Measurements from ENCODE around the gene PCYT1A.

DNA sequence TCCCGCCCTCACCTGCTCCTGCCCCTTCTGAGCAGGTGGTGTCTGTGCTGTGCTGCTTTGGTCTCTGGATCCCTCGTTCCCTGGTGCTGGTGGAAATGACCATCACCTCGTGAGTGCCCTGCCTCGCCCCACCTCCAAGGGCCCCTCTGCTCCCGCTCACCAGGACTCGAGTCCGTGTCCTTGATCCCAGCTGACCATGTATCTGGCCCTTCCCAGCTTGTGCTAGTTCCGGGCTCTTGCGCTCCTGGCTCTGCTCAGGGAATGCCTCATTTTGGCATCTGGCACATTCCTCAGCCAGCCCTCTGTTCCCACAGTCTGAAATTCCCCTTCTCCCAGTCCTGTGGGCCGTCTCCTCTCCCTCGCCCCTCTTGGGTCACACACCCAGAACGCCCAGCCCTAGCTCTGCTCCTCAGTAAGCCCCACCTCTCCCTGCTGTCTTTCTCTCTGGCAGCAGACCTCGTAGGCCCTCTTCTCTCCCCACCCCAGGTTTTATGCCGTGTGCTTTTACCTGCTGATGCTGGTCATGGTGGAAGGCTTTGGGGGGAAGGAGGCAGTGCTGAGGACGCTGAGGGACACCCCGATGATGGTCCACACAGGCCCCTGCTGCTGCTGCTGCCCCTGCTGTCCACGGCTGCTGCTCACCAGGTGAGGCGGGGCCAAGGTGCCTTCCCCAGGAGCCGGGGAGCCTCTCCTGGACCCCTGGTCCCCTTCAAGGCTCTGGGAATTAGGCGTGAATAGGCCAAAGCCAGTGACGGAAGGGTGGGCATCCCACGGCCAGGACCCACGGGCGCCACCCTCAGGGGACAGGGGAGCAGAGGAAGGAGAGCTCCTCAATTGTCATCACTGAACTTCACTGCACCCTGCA is 59.7 kb downstream of the PCYT1A start:
- TF ChIP-seq EZH2 (IDR thresholded peaks at IDR 0.05) (no peak), POLR2AphosphoS5 (IDR thresholded peaks at IDR 0.05; ENCODE audit: borderline replicate concordance, low read depth, low read length) (no peak)
